Ascending aorta (tissue), 2 donors: ENCODE results near the gene PHF1. TPM values are rescaled to one million over a fixed set of nuclear protein-coding genes. Genes with fewer than 3 reads are reported as not detected.
A peak's percentile ranks its signal among the peaks of the same experiment; 100 is the strongest.
"Not testable (repeated sequence)": the region's sequence is repeated elsewhere in the genome, so short reads cannot be mapped to it uniquely, and the experiment has no call there.

Experiments used
- DNase-seq, 2 donors: peaks; one replicate each; pipeline ENCODE4 v3.0.0-alpha.2; 2019; ENCODE audit warnings: low spot score in 2 of 2
- H3K27ac ChIP-seq, 2 donors: fragments of 200-600 bp; sonication (generic); one replicate each; pipeline ENCODE4 v1.5.1; 2016 to 2017; ENCODE audit warnings: mild to moderate bottlenecking in 1 of 2
- H3K27me3 ChIP-seq: fragments of 200-600 bp; sonication (generic); one replicate; pipeline ENCODE4 v1.5.1; 2017
- H3K36me3 ChIP-seq, 2 donors: fragments of 200-600 bp; sonication (generic); one replicate each; pipeline ENCODE4 v1.5.1; 2016
- H3K4me1 ChIP-seq, 2 donors: fragments of 200-600 bp; sonication (generic); one replicate each; pipeline ENCODE4 v1.5.1; 2016 to 2017; ENCODE audit warnings: mild to moderate bottlenecking in 1 of 2
- H3K4me3 ChIP-seq, 2 donors: fragments of 200-600 bp; sonication (generic); one replicate each; pipeline ENCODE4 v1.5.1; 2016 to 2017; ENCODE audit warnings: mild to moderate bottlenecking in 1 of 2
- H3K9me3 ChIP-seq, 2 donors: fragments of 200-600 bp; sonication (generic); one replicate each; pipeline ENCODE4 v1.5.1; 2016
- intact Hi-C: fragments of 100-400 bp; cut with DNase I; formaldehyde crosslinking; loops from one replicate; pipeline ENCODE4 v1.15.1; 2023
- total RNA-seq: library from RNA; depleted of rRNA; stranded (reverse); fragments of >200 nt; gene quantifications from one replicate; pipeline ENCODE4 v1.1.0, GENCODE V29; 2016
- TF ChIP-seq, protein P1 (sequence below), 3 experiments: fragments of 200-600 bp in 2 of 3; fragments of 450-650 bp in 1 of 3; sonication (generic) in 2 of 3; IDR thresholded peaks; one replicate each; pipeline ENCODE4 v1.5.1; 2016 to 2019; ENCODE audit warnings: antibody characterized with exemption in 3 of 3, mild to moderate bottlenecking in 1 of 3, moderate library complexity in 1 of 3

PHF1 gene
- total RNA-seq, 1 donor from 2014 or later, result 30.5 TPM

DNA sequence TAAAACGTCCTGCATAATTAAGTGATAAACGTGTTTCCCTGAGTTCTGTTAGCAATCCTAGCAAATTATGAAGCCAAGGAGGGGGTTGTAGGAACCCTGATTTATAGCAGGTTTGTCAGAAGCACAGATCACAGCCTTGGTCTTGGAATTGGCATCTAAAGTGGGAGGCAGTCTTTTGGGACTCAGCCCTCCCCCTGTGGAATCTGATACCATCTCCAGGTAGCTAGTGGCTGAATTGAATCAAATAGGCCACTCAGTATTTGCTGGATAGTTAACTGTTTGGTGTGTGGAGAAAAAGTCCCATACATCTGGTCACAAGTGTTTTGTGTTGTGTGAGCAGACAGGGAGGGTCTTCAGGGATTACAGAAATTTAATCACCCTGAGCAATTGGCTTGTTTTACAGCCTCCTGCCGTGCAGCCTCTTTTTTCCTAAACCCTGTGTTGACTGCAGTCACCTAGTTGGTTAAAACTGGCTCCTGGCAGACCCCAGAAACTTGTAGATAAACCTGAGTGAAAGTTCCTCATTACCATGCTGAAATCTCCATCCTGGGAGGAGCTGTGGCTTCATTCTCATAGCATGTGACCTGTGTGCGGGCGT, 38.2 kb upstream of the PHF1 start:
- intact Hi-C loops, result no loop called here
- TF ChIP-seq, protein P1, sequence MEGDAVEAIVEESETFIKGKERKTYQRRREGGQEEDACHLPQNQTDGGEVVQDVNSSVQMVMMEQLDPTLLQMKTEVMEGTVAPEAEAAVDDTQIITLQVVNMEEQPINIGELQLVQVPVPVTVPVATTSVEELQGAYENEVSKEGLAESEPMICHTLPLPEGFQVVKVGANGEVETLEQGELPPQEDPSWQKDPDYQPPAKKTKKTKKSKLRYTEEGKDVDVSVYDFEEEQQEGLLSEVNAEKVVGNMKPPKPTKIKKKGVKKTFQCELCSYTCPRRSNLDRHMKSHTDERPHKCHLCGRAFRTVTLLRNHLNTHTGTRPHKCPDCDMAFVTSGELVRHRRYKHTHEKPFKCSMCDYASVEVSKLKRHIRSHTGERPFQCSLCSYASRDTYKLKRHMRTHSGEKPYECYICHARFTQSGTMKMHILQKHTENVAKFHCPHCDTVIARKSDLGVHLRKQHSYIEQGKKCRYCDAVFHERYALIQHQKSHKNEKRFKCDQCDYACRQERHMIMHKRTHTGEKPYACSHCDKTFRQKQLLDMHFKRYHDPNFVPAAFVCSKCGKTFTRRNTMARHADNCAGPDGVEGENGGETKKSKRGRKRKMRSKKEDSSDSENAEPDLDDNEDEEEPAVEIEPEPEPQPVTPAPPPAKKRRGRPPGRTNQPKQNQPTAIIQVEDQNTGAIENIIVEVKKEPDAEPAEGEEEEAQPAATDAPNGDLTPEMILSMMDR (IDR thresholded peaks at IDR 0.05), result no peak
- Histone ChIP-seq H3K4me1 (peaks cover 0 to 14% of the 10 kb centered on the region in 2 donors), H3K27me3 (no peaks in the 10 kb centered on the region), H3K36me3 (no peaks in the 10 kb centered on the region), H3K9me3 (no peaks in the 10 kb centered on the region), H3K4me3 (no peak overlapping the region), H3K27ac (no peak overlapping the region)
- DNase-seq, result no peak

- H3K4me3 ChIP-seq, result no peak overlapping the region
- no peak for DNase-seq
- TF ChIP-seq, protein P1 (IDR thresholded peaks at IDR 0.05), result no peak
- H3K27ac ChIP-seq, result peak overlapping the region; percentile 4 to 58
- H3K36me3 ChIP-seq, result no peaks in the 10 kb centered on the region
- no peaks in the 10 kb centered on the region for H3K27me3 ChIP-seq
- H3K9me3 ChIP-seq, result no peaks in the 10 kb centered on the region
- peaks cover 0 to 14% of the 10 kb centered on the region in 2 donors for H3K4me1 ChIP-seq
- intact Hi-C loops, result no loop called here
These were observed 36.6 kb upstream of the PHF1 start for GRCh38 chr6:33373960-33374910.

- peak overlapping the region; percentile 34 to 58 for H3K27ac ChIP-seq
- H3K27me3 ChIP-seq, result no peaks in the 10 kb centered on the region
- intact Hi-C loops, result no loop called here
- peaks cover 0 to 14% of the 10 kb centered on the region in 2 donors for H3K4me1 ChIP-seq
- TF ChIP-seq, protein P1 (IDR thresholded peaks at IDR 0.05), result no peak
- no peaks in the 10 kb centered on the region for H3K36me3 ChIP-seq
- peak; percentile 40 to 90 for DNase-seq
- H3K9me3 ChIP-seq, result no peaks in the 10 kb centered on the region
- H3K4me3 ChIP-seq, result peak overlapping the region in 1 of 2 donors; percentile 7
These were observed 35.6 kb upstream of the PHF1 start for GRCh38 chr6:33375143-33375671.

DNA sequence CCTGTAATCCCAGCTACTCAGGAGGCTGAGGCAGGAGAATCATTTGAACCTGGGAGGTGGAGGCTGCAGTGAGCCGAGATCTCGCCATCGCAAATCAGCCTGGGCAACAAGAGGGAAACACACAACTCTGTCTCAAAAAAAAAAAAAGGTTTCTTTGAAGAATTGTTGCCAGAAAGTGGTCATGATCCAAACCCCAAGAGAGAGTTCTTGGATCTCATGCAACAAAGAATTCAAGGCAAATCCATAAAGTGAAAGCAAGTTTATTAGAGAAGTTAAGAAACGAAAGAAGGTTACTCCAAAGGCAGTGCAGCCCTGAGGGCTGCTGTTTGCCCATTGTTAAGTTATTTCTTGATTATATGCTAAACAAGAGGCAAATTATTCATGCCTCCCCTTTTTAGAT, 33.6 kb upstream of the PHF1 start:
- H3K4me1 ChIP-seq, result peaks cover 0 to 14% of the 10 kb centered on the region in 2 donors
- no peak for DNase-seq
- TF ChIP-seq, protein P1 (IDR thresholded peaks at IDR 0.05), result no peak
- no peaks in the 10 kb centered on the region for H3K27me3 ChIP-seq
- no peaks in the 10 kb centered on the region for H3K36me3 ChIP-seq
- no peaks in the 10 kb centered on the region for H3K9me3 ChIP-seq
- no peak overlapping the region for H3K27ac ChIP-seq
- no peak overlapping the region for H3K4me3 ChIP-seq
- intact Hi-C loops, result no loop called here

DNA sequence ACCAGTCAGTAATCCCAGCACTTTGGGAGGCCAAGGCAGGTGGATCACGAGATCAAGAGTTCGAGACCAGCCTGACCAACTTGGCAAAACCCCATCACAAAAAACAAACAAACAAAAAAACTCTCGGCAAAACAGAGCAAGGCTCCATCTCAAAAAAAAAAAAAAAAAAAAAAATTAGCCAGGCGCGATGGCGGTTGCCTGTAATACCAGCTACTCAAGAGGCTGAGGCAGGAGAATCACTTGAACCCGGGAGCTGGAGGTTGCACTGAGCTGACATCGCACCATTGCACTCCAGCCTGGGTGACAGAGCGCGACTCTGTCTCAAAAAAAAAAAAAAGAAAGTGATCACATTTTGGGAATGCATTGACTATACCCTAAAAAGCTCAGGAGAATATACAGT, 31.6 kb upstream of the PHF1 start:
- H3K27me3 ChIP-seq, H3K9me3 ChIP-seq, H3K36me3 ChIP-seq, intact Hi-C loops, H3K27ac ChIP-seq, DNase-seq, H3K4me3 ChIP-seq: not testable (repeated sequence)
- peaks cover 0 to 14% of the 10 kb centered on the region in 2 donors for H3K4me1 ChIP-seq
